ENCODE results near the gene VAMP2.

DNA sequence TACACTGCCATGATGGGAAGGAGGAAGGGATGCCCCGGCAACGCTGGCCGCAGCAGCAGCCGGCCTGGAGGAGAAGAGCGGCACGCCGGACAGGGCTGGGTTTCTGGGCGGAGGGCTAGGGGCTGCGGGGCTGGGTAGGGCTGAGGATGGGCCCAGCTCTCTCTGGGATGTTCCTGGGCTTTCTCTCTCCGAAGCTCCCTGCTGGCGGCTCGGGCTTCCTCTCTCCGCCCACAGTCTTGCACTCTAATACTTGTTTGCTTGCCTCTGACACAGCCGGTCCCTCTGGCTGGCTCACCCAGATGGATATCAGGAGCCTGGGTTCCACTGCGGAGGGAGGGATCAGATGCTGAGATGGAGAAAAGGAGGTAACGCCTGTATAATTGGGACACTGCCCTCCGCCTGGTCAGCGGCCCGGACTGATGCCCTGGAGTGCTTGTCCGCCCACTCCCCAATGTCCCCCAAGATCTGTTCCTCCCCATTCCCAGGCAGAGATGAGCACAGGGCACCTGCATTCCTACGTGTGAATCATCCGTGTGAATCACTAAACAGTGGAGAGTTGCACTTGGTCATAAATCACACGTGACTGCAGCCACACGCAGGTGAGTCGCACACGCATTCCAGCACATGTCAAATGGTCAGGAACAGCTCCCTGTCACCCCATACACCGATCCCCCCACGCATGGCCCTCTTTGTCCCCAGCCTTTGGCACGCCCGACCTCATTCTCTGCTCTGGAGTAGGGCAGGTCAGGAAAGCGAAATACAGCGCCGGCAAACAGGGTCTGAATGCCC, 44.6 kb downstream of the VAMP2 start, which contains the start of gene ALOXE3:
- TF ChIP-seq, protein P1, sequence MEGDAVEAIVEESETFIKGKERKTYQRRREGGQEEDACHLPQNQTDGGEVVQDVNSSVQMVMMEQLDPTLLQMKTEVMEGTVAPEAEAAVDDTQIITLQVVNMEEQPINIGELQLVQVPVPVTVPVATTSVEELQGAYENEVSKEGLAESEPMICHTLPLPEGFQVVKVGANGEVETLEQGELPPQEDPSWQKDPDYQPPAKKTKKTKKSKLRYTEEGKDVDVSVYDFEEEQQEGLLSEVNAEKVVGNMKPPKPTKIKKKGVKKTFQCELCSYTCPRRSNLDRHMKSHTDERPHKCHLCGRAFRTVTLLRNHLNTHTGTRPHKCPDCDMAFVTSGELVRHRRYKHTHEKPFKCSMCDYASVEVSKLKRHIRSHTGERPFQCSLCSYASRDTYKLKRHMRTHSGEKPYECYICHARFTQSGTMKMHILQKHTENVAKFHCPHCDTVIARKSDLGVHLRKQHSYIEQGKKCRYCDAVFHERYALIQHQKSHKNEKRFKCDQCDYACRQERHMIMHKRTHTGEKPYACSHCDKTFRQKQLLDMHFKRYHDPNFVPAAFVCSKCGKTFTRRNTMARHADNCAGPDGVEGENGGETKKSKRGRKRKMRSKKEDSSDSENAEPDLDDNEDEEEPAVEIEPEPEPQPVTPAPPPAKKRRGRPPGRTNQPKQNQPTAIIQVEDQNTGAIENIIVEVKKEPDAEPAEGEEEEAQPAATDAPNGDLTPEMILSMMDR (conservative IDR thresholded peaks at IDR 0.05; ENCODE audit: low read length) = no peak
- TF ChIP-seq EZH2phosphoT487 (IDR thresholded peaks at IDR 0.05; ENCODE audit: borderline replicate concordance) = no peak

All from Loucy (cell line).